ENCODE measurements around the gene PCSK4.
"Not testable (repeated sequence)": the region's sequence is repeated elsewhere in the genome, so short reads cannot be mapped to it uniquely, and the experiment has no call there.

The PCSK4 gene

GRCh38 chr19:1503925-1504773, 14.0 kb upstream of the PCSK4 start:
- no peak for DNase-seq

GRCh38 chr19:1503089-1503924, 13.2 kb upstream of the PCSK4 start:
- no peak for DNase-seq

- no peak for DNase-seq
Measured at GRCh38 chr19:1502433-1503088, 12.4 kb upstream of the PCSK4 start.

- DNase-seq: no peak
Measured at GRCh38 chr19:1501200-1501595, 11.0 kb upstream of the PCSK4 start.

GRCh38 chr19:1499231-1499630, 9.1 kb upstream of the PCSK4 start:
- not testable (repeated sequence) for DNase-seq

GRCh38 chr19:1497578-1498235, 7.6 kb upstream of the PCSK4 start:
- DNase-seq: no peak

- no peak for DNase-seq
Measured at GRCh38 chr19:1496714-1497577, 6.8 kb upstream of the PCSK4 start.

GRCh38 chr19:1495799-1496713, 5.9 kb upstream of the PCSK4 start:
- no peak for DNase-seq

- no peak for DNase-seq
Measured at GRCh38 chr19:1495051-1495798, 5.1 kb upstream of the PCSK4 start.

- no peak for DNase-seq
Measured at GRCh38 chr19:1494115-1494815, 4.1 kb upstream of the PCSK4 start.

- DNase-seq: no peak
Measured at GRCh38 chr19:1492474-1493006, 2.4 kb upstream of the PCSK4 start.

GRCh38 chr19:1491849-1492170, 1.7 kb upstream of the PCSK4 start:
- no peak for DNase-seq

- DNase-seq: no peak
Measured at GRCh38 chr19:1491114-1491848, 1.1 kb upstream of the PCSK4 start, which contains the start of gene REEP6. Gene REEP6 (plus strand): TSS chr19:1491181. CDS start chr19:1491270, 89 bp downstream.

- DNase-seq: no peak
Measured at GRCh38 chr19:1489463-1490310, 463 bp downstream of the PCSK4 start.

GRCh38 chr19:1488282-1488601, 1.9 kb downstream of the PCSK4 start:
- DNase-seq: no peak

- no peak for DNase-seq
Measured at GRCh38 chr19:1487576-1488281, 2.4 kb downstream of the PCSK4 start.
